Measurements from ENCODE around the gene FBN2. TPM values are rescaled to one million over a fixed set of nuclear protein-coding genes. Genes with fewer than 3 reads are reported as not detected.

The FBN2 gene
- total RNA-seq, 1 experiment from 2014 or later = 1.6 TPM

DNA sequence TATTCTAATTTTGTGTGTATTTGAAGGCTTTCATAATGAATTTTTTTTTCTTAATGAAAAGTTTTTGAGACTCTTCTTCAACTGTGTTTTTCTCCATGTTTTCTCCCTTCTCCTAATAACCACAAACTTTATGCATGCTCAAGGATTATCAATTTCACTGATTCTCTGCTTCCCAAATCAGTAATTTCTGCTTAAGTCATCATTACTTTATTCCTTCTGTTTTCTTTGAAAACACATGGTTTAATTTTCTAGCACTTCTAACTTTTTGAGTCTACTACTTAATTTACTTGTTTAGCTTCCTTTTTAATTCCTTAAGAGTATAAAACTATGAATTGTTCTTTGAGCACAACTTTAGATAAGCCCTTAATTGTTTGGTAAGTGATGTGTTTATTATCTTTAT is 11.5 kb upstream of the FBN2 start:
- no peaks in the 10 kb centered on the region for H3K36me3 ChIP-seq (ENCODE audit: insufficient read depth, low read length, poor library complexity, severe bottlenecking)
- POLR2A ChIA-PET (ENCODE audit: low non-redundant PET) = no interaction called here
- no peak overlapping the region for H3K27ac ChIP-seq (ENCODE audit: low read depth, low read length, poor library complexity, severe bottlenecking)
- no peak for TF ChIP-seq CTCF (conservative IDR thresholded peaks at IDR 0.05; ENCODE audit: low read depth, low read length)
- no peak for TF ChIP-seq EZH2 (IDR thresholded peaks at IDR 0.05; ENCODE audit: borderline replicate concordance, low read depth, low read length, poor library complexity, severe bottlenecking)
- intact Hi-C loops (cut with micrococcal nuclease; ENCODE audit: unreplicated experiment) = no loop called here
- H3K27me3 ChIP-seq (replicated peaks; ENCODE audit: insufficient read depth, low read depth, low read length, poor library complexity) = no peaks in the 10 kb centered on the region
- H3K4me1 ChIP-seq (ENCODE audit: insufficient read depth, low read length, poor library complexity, severe bottlenecking) = no peaks in the 10 kb centered on the region
- BruUV-seq (replicated peaks) = no TSS peak
- H3K4me3 ChIP-seq (ENCODE audit: low read depth, low read length, poor library complexity, severe bottlenecking) = no peak overlapping the region
- no peak for DNase-seq (ENCODE audit: low spot score)
- no peaks in the 10 kb centered on the region for H3K9me3 ChIP-seq (ENCODE audit: low read depth, low read length, poor library complexity, severe bottlenecking)
- CTCF ChIA-PET = no interaction called here

DNA sequence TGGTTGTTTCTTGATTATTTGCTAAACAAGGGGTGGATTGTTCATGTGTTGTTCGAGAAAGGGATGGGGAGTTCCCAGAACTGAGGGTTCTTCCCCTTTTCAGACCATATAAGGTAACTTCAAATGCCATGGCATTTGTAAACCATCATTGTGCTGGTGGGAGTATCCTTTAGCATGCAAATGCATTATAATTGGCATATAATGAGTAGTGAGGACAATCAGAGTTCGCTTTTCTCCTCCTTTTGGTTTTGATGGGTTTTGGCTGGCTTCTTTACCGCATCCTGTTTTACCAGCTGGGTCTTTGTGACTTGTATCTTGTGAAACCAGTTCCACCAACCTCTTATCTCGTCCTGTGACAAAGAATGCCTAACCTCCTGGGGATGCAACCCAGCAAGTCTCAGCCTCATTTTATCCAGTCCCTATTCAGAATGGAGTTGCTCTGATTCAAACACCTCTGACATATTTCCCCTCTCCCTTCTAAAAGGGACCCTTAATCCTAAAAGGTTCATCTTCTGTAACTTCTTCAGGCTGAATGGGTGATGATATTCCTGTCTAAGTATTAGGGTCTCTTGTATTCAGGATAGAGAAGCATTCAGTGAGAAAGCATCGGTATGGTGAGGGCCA is 8.7 kb upstream of the FBN2 start:
- no TSS peak for BruUV-seq (replicated peaks)
- no peak for DNase-seq (ENCODE audit: low spot score)
- intact Hi-C loops (cut with micrococcal nuclease; ENCODE audit: unreplicated experiment) = no loop called here
- no peaks in the 10 kb centered on the region for H3K9me3 ChIP-seq (ENCODE audit: low read depth, low read length, poor library complexity, severe bottlenecking)
- H3K4me3 ChIP-seq (ENCODE audit: low read depth, low read length, poor library complexity, severe bottlenecking) = no peak overlapping the region
- no peaks in the 10 kb centered on the region for H3K4me1 ChIP-seq (ENCODE audit: insufficient read depth, low read length, poor library complexity, severe bottlenecking)
- no peaks in the 10 kb centered on the region for H3K36me3 ChIP-seq (ENCODE audit: insufficient read depth, low read length, poor library complexity, severe bottlenecking)
- H3K27me3 ChIP-seq (replicated peaks; ENCODE audit: insufficient read depth, low read depth, low read length, poor library complexity) = peaks cover 1% of the 10 kb centered on the region
- CTCF ChIA-PET = no interaction called here
- TF ChIP-seq CTCF (conservative IDR thresholded peaks at IDR 0.05; ENCODE audit: low read depth, low read length) (no peak), EZH2 (IDR thresholded peaks at IDR 0.05; ENCODE audit: borderline replicate concordance, low read depth, low read length, poor library complexity, severe bottlenecking) (no peak)
- H3K27ac ChIP-seq (ENCODE audit: low read depth, low read length, poor library complexity, severe bottlenecking) = no peak overlapping the region
- POLR2A ChIA-PET (ENCODE audit: low non-redundant PET) = no interaction called here

GRCh38 chr5:128541385-128541784 is 3.3 kb upstream of the FBN2 start:
- no peak for TF ChIP-seq CTCF (conservative IDR thresholded peaks at IDR 0.05; ENCODE audit: low read depth, low read length)
- TF ChIP-seq EZH2 (IDR thresholded peaks at IDR 0.05; ENCODE audit: borderline replicate concordance, low read depth, low read length, poor library complexity, severe bottlenecking) = no peak
- Histone ChIP-seq H3K9me3 (ENCODE audit: low read depth, low read length, poor library complexity, severe bottlenecking) (no peaks in the 10 kb centered on the region), H3K27ac (ENCODE audit: low read depth, low read length, poor library complexity, severe bottlenecking) (no peak overlapping the region), H3K36me3 (ENCODE audit: insufficient read depth, low read length, poor library complexity, severe bottlenecking) (no peaks in the 10 kb centered on the region), H3K4me1 (ENCODE audit: insufficient read depth, low read length, poor library complexity, severe bottlenecking) (no peaks in the 10 kb centered on the region), H3K4me3 (ENCODE audit: low read depth, low read length, poor library complexity, severe bottlenecking) (no peak overlapping the region), H3K27me3 (replicated peaks; ENCODE audit: insufficient read depth, low read depth, low read length, poor library complexity) (peaks cover 42% of the 10 kb centered on the region)
- no TSS peak for BruUV-seq (replicated peaks)
- intact Hi-C loops (cut with micrococcal nuclease; ENCODE audit: unreplicated experiment) = no loop called here
- CTCF ChIA-PET = interaction anchor here (0.6 kb wide), 1 partner anchor 786 kb away, joined by 3 read pairs; no protein-coding TSS in a partner anchor
- DNase-seq (ENCODE audit: low spot score) = no peak
- POLR2A ChIA-PET (ENCODE audit: low non-redundant PET) = no interaction called here

Data from A673 (cell line).